Dedifferentiated amniotic fluid mesenchymal stem cell (primary cell): ENCODE measurements around the gene DIP2C.

Experiments
- DNase-seq: peaks from one replicate; pipeline ENCODE4 v3.0.0-alpha.2; 2016; ENCODE audit errors: extremely low spot score

The DIP2C gene

GRCh38 chr10:555682-556350 is 133.7 kb downstream of the DIP2C start:
- DNase-seq = no peak

DNA sequence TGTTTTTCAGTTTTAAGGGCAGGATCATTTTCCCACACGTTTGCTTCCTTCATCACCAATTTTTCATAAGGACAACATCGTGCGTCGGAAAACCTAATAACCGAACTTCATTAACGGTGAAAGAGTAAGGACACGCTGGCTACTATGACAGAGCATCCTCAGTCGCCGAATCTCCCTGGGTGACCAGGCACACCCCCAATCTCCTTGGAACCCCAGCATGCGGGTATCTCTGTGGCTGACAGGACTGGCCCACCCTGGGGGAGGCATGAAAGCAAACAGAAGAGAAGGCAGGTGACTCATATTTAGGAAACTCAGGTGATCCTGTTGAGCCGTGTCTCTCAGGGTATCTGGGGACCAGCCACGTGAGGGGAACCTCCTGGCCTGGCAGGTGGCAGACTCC is 134.2 kb downstream of the DIP2C start:
- DNase-seq = no peak

GRCh38 chr10:554182-554848 is 135.2 kb downstream of the DIP2C start:
- DNase-seq = no peak

- no peak for DNase-seq
These were observed 136.2 kb downstream of the DIP2C start for GRCh38 chr10:553233-553632.

- no peak for DNase-seq
These were observed 136.8 kb downstream of the DIP2C start for GRCh38 chr10:552679-553078.

GRCh38 chr10:551373-552252 is 137.9 kb downstream of the DIP2C start:
- no peak for DNase-seq

DNA sequence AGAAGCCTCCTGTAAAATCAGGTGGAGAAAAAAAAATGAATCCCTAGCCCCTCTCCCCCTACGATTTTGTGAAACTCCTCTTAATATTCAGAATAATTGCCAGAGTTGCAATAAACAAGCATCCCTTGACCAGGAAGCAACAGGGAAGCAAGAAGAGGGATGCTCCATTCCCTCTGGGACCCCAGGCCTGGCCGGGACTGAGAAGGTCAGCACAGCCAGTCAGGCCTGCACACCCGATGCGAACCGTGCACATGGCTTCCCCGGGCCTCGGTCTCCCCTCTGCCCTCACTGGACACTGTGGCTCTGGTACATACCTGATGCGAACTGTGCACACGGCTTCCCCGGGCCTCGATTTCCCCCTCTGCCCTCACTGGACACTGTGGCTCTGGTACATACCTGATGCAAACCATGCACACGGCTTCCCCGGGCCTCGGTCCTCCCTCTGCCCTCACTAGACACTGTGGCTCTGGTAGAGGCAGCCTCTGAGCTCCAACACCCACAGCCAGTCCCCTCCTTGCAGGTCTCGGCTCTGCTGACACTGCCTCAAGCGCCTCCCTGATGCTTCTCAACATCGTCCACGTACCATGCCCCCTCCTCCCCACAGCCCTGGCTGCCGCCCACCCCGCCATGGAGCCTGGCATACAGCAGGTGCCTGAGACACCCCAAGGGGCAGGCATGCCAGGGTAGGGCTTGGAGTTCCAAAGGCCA is 138.6 kb downstream of the DIP2C start:
- no peak for DNase-seq

GRCh38 chr10:549391-549790 is 140.1 kb downstream of the DIP2C start:
- no peak for DNase-seq

DNA sequence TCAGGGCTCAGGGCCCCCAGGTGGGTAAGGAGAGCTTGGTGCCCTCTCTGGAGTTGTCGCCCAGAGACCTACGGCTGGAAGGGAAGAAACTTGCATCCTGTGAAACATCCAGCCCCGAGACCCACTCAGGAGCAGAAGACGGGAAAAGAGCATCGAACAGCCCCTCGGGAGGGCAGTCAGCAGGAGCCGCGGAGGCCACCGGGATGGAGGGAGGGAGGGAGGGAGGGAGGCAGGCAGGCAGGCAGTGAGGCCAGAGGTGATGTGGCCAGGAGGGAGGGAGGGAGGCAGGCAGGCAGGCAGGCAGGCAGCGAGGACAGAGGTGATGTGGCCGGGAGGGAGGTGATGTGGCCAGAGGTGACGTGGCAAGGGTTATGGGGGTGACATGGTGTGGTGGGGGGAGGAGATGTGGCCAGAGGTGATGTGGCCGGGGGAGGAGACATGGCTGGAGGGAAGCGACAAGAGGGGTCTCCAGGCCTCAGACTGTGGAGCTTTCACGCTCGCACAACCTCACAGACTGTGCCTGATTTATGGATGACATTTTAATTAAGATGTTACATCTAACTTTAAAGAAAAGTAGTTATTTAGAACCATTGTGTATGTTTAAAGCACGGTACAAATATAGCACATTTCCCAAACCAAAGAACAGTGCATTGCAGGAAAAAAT is 141.1 kb downstream of the DIP2C start:
- no peak for DNase-seq

DNA sequence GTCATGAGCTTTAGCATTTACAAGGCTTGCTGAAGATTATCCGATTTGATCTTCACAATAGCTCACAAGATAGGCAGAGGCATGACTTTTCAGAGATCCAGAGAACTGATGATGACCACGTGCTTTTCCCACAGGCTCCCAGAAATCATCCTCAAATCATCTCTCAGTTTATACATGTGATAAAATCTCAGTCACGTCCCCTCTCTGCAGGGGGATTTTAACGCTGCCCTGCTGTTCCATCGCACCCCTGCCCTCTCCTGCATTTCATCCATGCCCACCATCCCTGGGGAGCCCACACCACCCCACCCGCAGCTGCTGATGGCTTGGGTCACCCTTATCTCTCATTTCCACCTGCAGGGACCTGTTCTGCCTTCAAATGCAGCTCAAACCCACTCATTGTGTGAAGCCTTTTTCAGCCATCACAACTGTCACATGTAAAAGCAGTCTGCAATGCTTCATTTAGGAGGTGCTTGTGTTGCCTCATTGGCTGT is 141.8 kb downstream of the DIP2C start:
- DNase-seq = no peak

DNA sequence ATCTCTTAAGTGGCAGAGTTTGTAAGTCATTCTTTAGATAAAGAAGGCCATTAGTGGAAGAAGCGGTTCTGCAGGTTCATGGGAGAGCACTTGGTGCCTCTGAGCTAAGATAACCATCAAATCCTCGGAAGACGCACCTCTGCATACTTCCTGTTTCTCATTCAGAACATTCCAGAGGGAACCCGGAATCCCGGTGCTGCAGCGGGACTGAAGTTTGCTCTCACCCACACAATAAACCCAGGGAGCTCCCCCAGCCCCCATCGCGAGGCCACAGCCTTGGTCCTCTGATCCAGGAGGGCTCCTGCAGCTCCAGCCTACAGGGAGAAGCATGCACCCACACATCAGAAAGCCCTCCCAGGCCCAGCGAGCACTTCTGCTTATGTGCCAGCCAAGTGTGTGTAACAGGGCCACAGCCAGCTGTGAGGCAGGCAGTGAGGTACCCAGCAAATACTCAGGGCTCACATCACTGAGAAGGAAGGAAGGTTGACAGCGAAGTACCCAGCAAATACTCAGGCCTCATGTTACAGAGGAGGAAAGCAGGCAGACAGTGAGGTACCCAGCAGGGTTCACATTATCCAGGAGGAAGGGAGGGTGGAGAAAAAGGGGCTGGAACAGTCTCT is 142.4 kb downstream of the DIP2C start:
- no peak for DNase-seq

DNA sequence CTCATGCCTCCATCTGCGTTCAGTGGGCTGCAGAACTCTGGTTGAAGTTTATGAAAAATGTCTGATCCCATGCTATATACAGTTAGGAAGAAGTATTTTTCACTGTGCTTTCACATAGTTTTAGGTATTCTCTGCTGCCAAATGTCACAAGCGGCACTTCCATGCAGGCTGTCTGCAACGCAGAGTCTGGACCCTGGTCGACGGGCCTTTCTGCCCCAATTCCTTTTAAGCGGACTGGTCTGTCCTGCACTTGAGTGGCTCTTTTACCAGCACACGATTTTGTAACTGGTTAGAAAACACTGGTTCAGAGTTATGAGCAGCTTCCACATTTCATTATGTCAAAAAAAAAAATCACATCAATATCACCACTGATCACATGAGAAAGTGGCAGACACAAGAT is 143.0 kb downstream of the DIP2C start:
- DNase-seq = no peak

DNA sequence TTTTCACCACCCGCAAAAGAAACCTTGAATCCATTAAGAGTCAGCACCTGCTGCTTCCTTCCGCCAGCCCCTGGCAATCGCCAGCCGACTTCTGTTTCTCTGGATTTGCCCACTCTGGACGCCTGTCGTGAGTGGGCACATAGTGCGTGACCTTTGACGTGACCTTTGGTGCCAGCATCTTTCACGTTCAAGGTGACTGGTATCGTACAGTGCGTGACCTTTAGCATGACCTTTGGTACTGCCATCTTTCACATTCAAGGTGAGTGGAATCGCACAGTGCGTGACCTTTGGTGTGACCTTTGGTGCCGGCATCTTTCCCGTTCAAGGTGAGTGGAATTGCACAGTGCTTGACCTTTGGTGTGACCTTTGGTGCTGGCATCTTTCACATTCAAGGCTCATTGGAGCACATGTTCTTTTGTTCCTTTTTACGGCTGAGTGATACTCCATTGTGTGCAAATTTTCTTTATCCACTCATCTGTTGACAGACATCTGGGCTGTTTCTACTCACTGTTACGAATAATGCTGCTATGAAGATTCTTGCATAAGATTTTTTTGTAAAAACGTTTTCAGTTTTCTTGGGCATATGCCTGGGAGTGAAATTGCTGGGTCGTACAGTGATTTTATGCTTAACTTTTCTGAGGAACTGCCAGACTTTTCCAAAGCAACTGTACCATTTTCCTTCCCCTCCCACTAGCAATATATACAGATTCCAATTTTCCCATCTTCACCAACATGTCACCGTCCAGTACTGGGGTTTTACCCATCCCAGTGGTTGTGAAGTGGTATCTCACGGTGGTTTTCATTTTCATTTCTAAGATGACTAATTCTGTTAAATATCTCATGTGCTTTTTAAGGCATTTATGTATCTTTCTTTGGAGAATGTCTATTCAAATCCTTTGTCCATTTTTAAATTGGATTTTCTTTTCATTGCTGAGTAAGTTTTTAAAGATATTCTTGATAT is 145.3 kb downstream of the DIP2C start:
- DNase-seq = no peak

GRCh38 chr10:543131-543530 is 146.3 kb downstream of the DIP2C start:
- DNase-seq = no peak

DNA sequence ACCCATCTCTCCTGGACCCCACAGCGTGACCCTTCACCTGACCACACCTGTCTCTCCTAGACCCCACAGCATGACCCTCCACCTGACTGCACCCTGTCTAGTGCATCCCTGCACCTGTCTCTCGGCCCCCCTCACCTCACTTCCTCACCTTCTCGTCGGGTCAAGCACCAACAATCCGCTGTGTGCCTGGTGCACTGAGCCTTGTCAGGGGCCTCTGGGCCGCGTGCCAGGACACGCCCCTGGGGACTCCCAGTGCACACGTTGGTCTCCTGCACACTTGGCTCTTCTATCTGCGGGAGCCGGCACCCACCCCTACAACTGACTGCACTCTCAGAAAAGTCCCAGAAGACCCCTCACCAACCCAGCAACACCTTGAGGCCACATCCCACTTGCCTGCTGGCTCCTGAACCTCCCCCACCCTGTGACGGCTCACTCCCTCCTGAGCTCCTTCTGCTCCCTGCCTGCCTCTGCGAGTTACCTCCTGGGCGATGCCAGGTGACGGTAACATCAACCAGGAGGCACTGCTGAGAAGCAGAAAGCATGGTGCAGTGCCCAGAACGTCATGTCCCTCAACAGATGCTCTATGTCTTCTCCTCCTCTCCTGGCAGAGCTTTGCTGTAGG is 147.6 kb downstream of the DIP2C start:
- DNase-seq = no peak

GRCh38 chr10:541041-541440 is 148.4 kb downstream of the DIP2C start:
- DNase-seq = no peak

DNA sequence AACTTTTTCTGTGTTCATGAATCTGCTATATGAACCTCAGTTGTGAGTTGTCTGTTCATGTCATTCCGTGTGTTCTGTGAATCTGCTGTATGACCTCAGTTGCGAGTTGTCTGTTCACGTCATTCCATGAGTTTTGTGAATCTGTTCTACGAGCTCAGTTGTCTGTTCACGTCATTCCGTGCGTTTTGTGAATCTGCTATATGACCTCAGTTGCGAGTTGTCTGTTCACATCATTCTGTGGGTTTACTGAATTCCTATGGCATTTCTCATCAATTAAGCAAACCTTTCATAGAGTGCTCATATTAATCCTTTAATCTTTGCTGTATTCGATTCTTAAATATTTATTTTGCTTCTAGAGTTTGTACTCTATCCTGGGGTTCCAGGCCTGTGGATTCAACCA is 150.6 kb downstream of the DIP2C start:
- DNase-seq = no peak

- DNase-seq = no peak
These were observed 152.5 kb downstream of the DIP2C start for GRCh38 chr10:536935-537334.

GRCh38 chr10:536371-536925 is 153.0 kb downstream of the DIP2C start:
- DNase-seq = no peak
